Mesothelial cell of epicardium (in vitro differentiated cells): Measurements from ENCODE around the gene SKIL. TPM values are rescaled to one million over a fixed set of nuclear protein-coding genes. Genes with fewer than 3 reads are reported as not detected.

Source experiments
- DNase-seq, 2 experiments: peaks; one replicate each; pipeline ENCODE4 v3.0.0; 2021; ENCODE audit warnings: low spot score in 2 of 2; ENCODE audit not compliant: unreplicated experiment in 2 of 2
- H3K27ac Mint-ChIP-seq: 2 replicates; pipeline ENCODE4 v1.8.0; 2021; ENCODE audit warnings: mixed read lengths
- H3K27me3 Mint-ChIP-seq: 2 replicates; pipeline ENCODE4 v1.8.0; 2021; ENCODE audit warnings: low read depth, mixed read lengths
- H3K36me3 Mint-ChIP-seq: 2 replicates; pipeline ENCODE4 v1.8.0; 2021; ENCODE audit warnings: mixed read lengths
- H3K4me1 Mint-ChIP-seq: 2 replicates; pipeline ENCODE4 v1.8.0; 2021; ENCODE audit warnings: mixed read lengths
- H3K4me3 Mint-ChIP-seq: 2 replicates; pipeline ENCODE4 v1.8.0; 2021; ENCODE audit warnings: mild to moderate bottlenecking, moderate library complexity, mixed read lengths
- H3K9me3 Mint-ChIP-seq: 2 replicates; pipeline ENCODE4 v1.8.0; 2021; ENCODE audit warnings: mixed read lengths
- CTCF ChIP-seq: fragments of 200-600 bp; sonication (generic); IDR thresholded peaks from one replicate; pipeline ENCODE4 v1.5.0; 2021; ENCODE audit warnings: antibody characterized with exemption; ENCODE audit not compliant: unreplicated experiment
- total RNA-seq: library from RNA; stranded (reverse); gene quantifications from 3 replicates; pipeline ENCODE4 v1.2.1, GENCODE V29; 2021

Gene SKIL
- total RNA-seq, 1 donor from 2014 or later: 328 TPM

- no peak for DNase-seq
- H3K9me3 Mint-ChIP-seq: no peaks in the 10 kb centered on the region
- peaks cover 28% of the 10 kb centered on the region for H3K36me3 Mint-ChIP-seq
- H3K4me1 Mint-ChIP-seq: peaks cover 57% of the 10 kb centered on the region
- no peak for TF ChIP-seq CTCF
- H3K27ac Mint-ChIP-seq: peak overlapping the region; percentile 97
- H3K4me3 Mint-ChIP-seq: no peak overlapping the region
- no peaks in the 10 kb centered on the region for H3K27me3 Mint-ChIP-seq
These were observed 70.6 kb downstream of the SKIL start for GRCh38 chr3:170428095-170428494.

- Mint-ChIP-seq H3K27me3 (no peaks in the 10 kb centered on the region), H3K9me3 (no peaks in the 10 kb centered on the region), H3K4me3 (peak overlapping the region; percentile 22), H3K27ac (peak overlapping the region; percentile 97), H3K36me3 (peaks cover 33% of the 10 kb centered on the region), H3K4me1 (peaks cover 52% of the 10 kb centered on the region)
- no peak for TF ChIP-seq CTCF
- DNase-seq: no peak
These were observed 71.5 kb downstream of the SKIL start for GRCh38 chr3:170429050-170429449.

GRCh38 chr3:170431054-170431453 is 73.5 kb downstream of the SKIL start:
- no peak for TF ChIP-seq CTCF
- H3K9me3 Mint-ChIP-seq: no peaks in the 10 kb centered on the region
- H3K27ac Mint-ChIP-seq: peak overlapping the region; percentile 97
- H3K36me3 Mint-ChIP-seq: peaks cover 37% of the 10 kb centered on the region
- DNase-seq: no peak
- H3K4me1 Mint-ChIP-seq: peaks cover 32% of the 10 kb centered on the region
- no peak overlapping the region for H3K4me3 Mint-ChIP-seq
- no peaks in the 10 kb centered on the region for H3K27me3 Mint-ChIP-seq

GRCh38 chr3:170432416-170432815 is 74.9 kb downstream of the SKIL start:
- no peak overlapping the region for H3K27ac Mint-ChIP-seq
- DNase-seq: no peak
- peaks cover 37% of the 10 kb centered on the region for H3K36me3 Mint-ChIP-seq
- H3K4me1 Mint-ChIP-seq: peaks cover 38% of the 10 kb centered on the region
- no peak for TF ChIP-seq CTCF
- no peak overlapping the region for H3K4me3 Mint-ChIP-seq
- H3K9me3 Mint-ChIP-seq: no peaks in the 10 kb centered on the region
- no peaks in the 10 kb centered on the region for H3K27me3 Mint-ChIP-seq

- DNase-seq: no peak
- peak overlapping the region; percentile 54 for H3K27ac Mint-ChIP-seq
- peaks cover 23% of the 10 kb centered on the region for H3K4me1 Mint-ChIP-seq
- peaks cover 31% of the 10 kb centered on the region for H3K36me3 Mint-ChIP-seq
- peaks cover 3% of the 10 kb centered on the region for H3K9me3 Mint-ChIP-seq
- no peaks in the 10 kb centered on the region for H3K27me3 Mint-ChIP-seq
- no peak for TF ChIP-seq CTCF
- no peak overlapping the region for H3K4me3 Mint-ChIP-seq
These were observed 79.2 kb downstream of the SKIL start for GRCh38 chr3:170436697-170437096.

- H3K9me3 Mint-ChIP-seq: peaks cover 3% of the 10 kb centered on the region
- peak in 1 of 2 experiments; percentile 5 for DNase-seq
- H3K4me3 Mint-ChIP-seq: no peak overlapping the region
- peaks cover 23% of the 10 kb centered on the region for H3K4me1 Mint-ChIP-seq
- peaks cover 28% of the 10 kb centered on the region for H3K36me3 Mint-ChIP-seq
- H3K27me3 Mint-ChIP-seq: no peaks in the 10 kb centered on the region
- TF ChIP-seq CTCF: no peak
- peak overlapping the region; percentile 64 for H3K27ac Mint-ChIP-seq
These were observed 79.7 kb downstream of the SKIL start for GRCh38 chr3:170437176-170437575.
